Mucosa of gallbladder (tissue), 1 donor: Measurements from ENCODE around the gene ZBTB21. TPM values are rescaled to one million over a fixed set of nuclear protein-coding genes. Genes with fewer than 3 reads are reported as not detected.
"Not testable (repeated sequence)": the region's sequence is repeated elsewhere in the genome, so short reads cannot be mapped to it uniquely, and the experiment has no call there.

Source experiments
- DNase-seq: peaks from one replicate; pipeline ENCODE4 v3.0.0-alpha.2; 2020; ENCODE audit warnings: low spot score
- total RNA-seq: library from RNA; stranded (reverse); gene quantifications from one replicate; pipeline ENCODE4 v1.2.1, GENCODE V29; 2021
- donor health status: DM: no; HTN: no; CAD: no.

Gene ZBTB21
- total RNA-seq, 1 donor from 2014 or later, result 22.8 TPM

GRCh38 chr21:41967708-41968107 lies 42.5 kb downstream of the ZBTB21 start:
- no peak for DNase-seq

- DNase-seq, result no peak
Measured at GRCh38 chr21:41966872-41967621, 43.1 kb downstream of the ZBTB21 start.

GRCh38 chr21:41966041-41966833 lies 43.9 kb downstream of the ZBTB21 start:
- DNase-seq, result no peak

GRCh38 chr21:41965461-41966013 lies 44.6 kb downstream of the ZBTB21 start:
- no peak for DNase-seq

- DNase-seq, result no peak
Measured at GRCh38 chr21:41965045-41965444, 45.1 kb downstream of the ZBTB21 start.

GRCh38 chr21:41964171-41964570 lies 46.0 kb downstream of the ZBTB21 start:
- no peak for DNase-seq

GRCh38 chr21:41962425-41962966 lies 47.7 kb downstream of the ZBTB21 start:
- DNase-seq, result no peak

GRCh38 chr21:41961753-41962152 lies 48.4 kb downstream of the ZBTB21 start:
- no peak for DNase-seq

- no peak for DNase-seq
Measured at GRCh38 chr21:41961282-41961701, 48.9 kb downstream of the ZBTB21 start.

- no peak for DNase-seq
Measured at GRCh38 chr21:41960386-41960785, 49.8 kb downstream of the ZBTB21 start.

- DNase-seq, result not testable (repeated sequence)
Measured at GRCh38 chr21:41959697-41960096, 50.5 kb downstream of the ZBTB21 start.

- DNase-seq, result no peak
Measured at GRCh38 chr21:41958886-41959563, 51.1 kb downstream of the ZBTB21 start.

GRCh38 chr21:41957991-41958766 lies 52.0 kb downstream of the ZBTB21 start:
- peak; percentile 66 for DNase-seq

- no peak for DNase-seq
Measured at GRCh38 chr21:41956926-41957729, 53.0 kb downstream of the ZBTB21 start.

- DNase-seq, result no peak
Measured at GRCh38 chr21:41955516-41955915, 54.6 kb downstream of the ZBTB21 start.

GRCh38 chr21:41954654-41955499 lies 55.3 kb downstream of the ZBTB21 start:
- no peak for DNase-seq

- DNase-seq, result peak; percentile 37
Measured at GRCh38 chr21:41953831-41954653, 56.1 kb downstream of the ZBTB21 start, which contains the start of gene C2CD2. TSS of gene C2CD2 (minus strand) at chr21:41954018. CDS start at chr21:41953648, 370 bp downstream.

GRCh38 chr21:41953249-41953830 lies 56.8 kb downstream of the ZBTB21 start:
- no peak for DNase-seq
